ENCODE data around the gene FAM124B.

DNA sequence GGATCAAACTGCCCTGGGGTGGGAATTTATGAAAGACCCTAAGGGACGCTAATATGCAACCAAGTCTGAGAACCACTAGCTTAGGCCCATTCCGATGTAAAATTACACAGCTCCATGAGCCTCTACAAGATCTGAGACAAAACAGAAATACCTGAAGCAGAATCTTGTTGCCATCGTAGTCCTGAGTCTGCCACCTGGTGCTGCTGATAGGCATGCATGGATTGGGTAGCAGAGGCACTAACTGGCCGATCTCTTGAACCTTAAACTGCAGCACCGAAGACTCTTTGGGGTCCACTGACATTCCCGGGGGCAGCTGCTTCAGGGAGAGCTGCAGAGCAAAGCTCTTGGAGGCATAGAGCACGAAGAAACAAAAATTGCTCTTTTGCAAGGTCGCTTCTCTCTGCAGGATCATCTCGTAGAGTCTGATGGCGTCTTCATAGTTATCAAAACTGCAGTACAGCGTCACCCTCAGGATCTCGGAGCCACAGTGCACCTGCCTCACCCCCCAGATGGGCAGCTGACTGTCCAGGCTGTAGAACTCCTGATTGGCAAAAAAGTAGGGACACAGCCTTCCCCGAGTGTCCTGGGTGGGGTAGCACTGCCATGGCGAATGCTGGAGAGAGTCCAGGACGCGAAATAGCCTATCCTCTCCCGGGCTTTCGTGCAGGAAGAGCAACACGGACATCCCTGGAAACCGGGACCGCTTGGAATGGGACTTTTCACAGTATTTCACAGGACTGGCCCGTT lies 848 bp downstream of the FAM124B start:
- TF ChIP-seq, protein P1, sequence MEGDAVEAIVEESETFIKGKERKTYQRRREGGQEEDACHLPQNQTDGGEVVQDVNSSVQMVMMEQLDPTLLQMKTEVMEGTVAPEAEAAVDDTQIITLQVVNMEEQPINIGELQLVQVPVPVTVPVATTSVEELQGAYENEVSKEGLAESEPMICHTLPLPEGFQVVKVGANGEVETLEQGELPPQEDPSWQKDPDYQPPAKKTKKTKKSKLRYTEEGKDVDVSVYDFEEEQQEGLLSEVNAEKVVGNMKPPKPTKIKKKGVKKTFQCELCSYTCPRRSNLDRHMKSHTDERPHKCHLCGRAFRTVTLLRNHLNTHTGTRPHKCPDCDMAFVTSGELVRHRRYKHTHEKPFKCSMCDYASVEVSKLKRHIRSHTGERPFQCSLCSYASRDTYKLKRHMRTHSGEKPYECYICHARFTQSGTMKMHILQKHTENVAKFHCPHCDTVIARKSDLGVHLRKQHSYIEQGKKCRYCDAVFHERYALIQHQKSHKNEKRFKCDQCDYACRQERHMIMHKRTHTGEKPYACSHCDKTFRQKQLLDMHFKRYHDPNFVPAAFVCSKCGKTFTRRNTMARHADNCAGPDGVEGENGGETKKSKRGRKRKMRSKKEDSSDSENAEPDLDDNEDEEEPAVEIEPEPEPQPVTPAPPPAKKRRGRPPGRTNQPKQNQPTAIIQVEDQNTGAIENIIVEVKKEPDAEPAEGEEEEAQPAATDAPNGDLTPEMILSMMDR (IDR thresholded peaks at IDR 0.05; ENCODE audit: low read length), result no peak
- TF ChIP-seq EZH2 (IDR thresholded peaks at IDR 0.05; ENCODE audit: borderline replicate concordance, low read length), result no peak

All from OCI-LY1 (cell line).